A549 (cell line): Measurements from ENCODE around the gene SIAE.

Experiments
- CTCF ChIP-seq: fragments of >200 bp; sonication (Bioruptor Twin); formaldehyde crosslinking; IDR thresholded peaks from 3 replicates; pipeline ENCODE4 v1.5.1; 2016
- EP300 ChIP-seq, 2 experiments: fragments of >200 bp; sonication (Bioruptor Twin); formaldehyde crosslinking; IDR thresholded peaks; 2 replicates in 1 of 2; 3 replicates in 1 of 2; pipeline ENCODE4 v1.6.1; 2016 to 2017
- HOXB5 ChIP-seq: fragments of 250-450 bp; sonication (Bioruptor Pico); IDR thresholded peaks from 2 replicates; pipeline ENCODE4 v1.5.0; 2020; ENCODE audit warnings: mild to moderate bottlenecking, moderate library complexity
- POLR2A ChIP-seq: IDR thresholded peaks from 2 replicates; pipeline ENCODE4 v1.6.1; 2012; ENCODE audit warnings: mild to moderate bottlenecking, low read length

- no peak for TF ChIP-seq CTCF
- TF ChIP-seq POLR2A, result no peak
- no peak for TF ChIP-seq HOXB5 (CRISPR knock-in tag)
- TF ChIP-seq EP300 (IDR thresholded peaks at IDR 0.05), result no peak
These were observed 34.3 kb upstream of the SIAE start for GRCh38 chr11:124707829-124708228.
